SW480 (cell line): ENCODE measurements around the gene NT5C.
"Not testable (repeated sequence)": the region's sequence is repeated elsewhere in the genome, so short reads cannot be mapped to it uniquely, and the experiment has no call there.

ENCODE experiments used
- DNase-seq: peaks from one replicate; pipeline ENCODE4 v3.0.0-alpha.2; 2016; ENCODE audit warnings: low spot score

NT5C gene

GRCh38 chr17:75131278-75132017, at the start of gene NT5C:
NT5C (minus strand) TSS chr17:75131742; CDS start chr17:75131707, 35 bp downstream.
- peak; percentile 83 for DNase-seq

GRCh38 chr17:75181110-75181509, 49.6 kb upstream of the NT5C start:
- no peak for DNase-seq

DNA sequence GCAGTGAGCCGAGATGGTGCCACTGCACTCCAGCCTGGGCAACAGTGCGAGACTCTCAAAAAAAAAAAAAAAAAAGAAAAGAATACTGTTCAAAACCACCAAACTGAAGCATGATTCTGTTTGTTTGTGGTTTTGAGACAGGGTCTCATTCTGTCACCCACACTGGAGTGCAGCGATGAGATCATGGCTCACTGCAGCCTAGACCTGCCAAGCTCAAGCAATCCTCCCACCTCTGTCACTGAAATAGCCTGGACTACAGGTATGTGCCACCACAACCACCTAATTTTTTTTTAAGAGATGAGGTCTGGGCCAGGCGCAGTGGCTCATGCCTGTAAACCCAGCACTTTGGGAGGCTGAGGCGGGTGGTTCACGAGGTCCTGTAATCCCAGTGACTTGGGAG, 46.9 kb upstream of the NT5C start:
- no peak for DNase-seq

- no peak for DNase-seq
Measured at GRCh38 chr17:75176625-75177024, 45.1 kb upstream of the NT5C start.

DNA sequence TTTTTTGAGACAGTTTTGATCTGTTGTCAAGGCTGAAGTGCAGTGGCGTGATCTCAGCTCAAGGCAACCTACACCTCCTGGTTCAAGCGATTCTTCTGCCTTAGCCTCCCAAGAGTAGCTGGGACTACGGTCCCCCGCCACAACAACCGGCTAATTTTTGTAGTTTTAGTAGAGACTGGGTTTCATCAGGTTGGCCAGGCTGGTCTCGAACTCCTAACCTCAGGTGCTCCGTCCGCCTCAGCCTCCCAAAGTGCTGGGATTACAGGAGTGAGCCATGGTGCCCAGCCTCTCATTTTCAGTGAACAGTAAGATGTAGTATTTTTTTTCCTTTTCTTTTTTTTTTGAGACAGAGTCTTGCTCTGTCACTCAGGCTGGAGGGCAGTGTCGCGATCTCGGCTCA, 43.5 kb upstream of the NT5C start:
- no peak for DNase-seq

DNA sequence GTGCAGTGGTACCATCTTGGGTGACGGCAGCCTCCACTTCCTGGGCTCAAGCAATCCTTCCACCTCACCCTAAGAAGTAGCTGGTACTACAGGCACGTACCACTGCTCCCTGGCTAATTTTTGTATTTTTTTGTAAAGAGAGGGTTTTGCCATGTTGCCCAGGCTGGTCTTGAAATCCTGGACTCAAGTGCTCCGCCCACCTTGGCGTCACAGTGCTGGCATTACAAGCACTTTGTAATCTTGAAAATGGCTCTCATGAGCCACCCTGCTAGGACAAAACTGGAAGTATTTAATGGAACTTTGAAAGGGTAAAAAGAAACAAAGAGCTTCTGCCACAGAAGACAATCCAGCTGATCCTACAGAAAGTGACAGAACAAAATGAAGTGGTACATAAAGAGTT, 42.0 kb upstream of the NT5C start:
- no peak for DNase-seq

GRCh38 chr17:75168998-75169397, 37.5 kb upstream of the NT5C start:
- no peak for DNase-seq

DNA sequence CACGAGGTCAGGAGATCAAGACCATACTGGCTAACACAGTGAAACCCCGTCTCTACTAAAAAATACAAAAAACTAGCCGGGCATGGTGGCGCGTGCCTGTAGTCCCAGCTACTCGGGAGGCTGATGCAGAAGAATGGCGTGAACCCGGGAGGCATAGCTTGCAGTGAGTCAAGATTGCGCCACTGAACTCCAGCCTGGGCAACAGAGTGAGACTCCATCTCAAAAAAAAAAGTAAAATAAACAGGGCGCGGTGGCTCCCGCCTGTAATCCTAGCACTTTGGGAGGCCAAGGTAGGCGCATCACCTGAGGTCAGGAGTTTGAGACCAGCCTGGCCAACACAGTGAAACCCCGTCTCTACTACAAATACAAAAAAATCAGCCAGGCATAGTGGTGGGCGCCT, 33.1 kb upstream of the NT5C start:
- not testable (repeated sequence) for DNase-seq

- DNase-seq: no peak
Measured at GRCh38 chr17:75163074-75163473, 31.5 kb upstream of the NT5C start.

DNA sequence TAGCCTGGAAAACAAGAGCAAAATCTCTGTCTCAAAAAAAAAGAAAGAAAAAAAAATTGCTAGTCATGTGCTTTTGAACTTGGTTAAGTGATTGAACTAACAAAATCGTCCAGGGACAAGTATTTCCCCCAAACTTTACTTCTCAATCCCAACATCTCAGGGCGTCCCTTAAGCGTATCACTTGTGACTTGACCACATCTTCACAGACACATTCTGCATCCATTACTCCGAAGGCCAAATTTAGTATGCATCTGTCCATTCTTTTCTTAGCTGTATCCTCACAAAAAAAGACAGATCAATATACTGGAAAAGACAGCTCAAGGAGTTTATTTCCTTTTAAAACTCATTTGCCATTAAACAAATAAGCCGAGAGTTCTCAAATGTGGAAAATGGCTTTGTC, 28.7 kb upstream of the NT5C start:
- DNase-seq: no peak

DNA sequence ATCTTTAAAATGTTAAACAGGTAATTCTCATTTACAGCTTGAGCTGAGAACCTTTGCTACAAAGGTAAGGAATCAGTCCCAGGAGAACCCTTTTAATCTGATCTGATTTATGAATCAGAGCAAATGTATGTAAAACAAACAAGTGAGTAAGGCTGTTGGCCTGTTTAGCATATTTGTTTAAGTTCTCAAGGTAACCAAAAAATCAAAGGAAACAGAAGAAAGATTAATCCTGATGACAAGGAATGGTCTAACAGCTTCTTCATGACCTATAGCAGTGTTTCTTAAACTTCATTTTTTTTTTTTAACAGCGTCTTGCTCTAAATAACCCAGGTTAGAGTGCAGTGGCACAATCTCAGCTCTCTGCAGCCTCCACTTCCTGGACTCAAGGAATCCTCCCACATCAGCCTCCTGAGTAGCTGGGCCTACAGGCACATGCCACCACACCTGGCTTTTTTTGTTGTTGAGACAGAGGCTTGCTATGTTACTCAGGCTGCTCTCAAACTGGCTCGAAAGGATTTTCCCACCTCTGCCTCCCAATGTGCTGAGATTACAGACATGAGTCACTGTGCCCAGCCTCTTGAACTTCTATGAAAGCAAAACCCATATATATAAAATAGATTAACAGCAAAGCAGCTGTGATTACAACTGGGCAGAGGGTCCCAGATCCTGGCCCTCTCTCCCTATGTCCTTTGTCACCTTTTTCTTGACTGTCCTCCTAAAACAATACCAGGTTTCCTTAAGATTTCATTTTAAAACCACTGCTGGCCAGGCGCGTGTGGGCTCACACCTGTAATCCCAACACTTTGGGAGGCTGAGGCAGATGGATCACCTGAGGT, 27.9 kb upstream of the NT5C start:
- DNase-seq: no peak

GRCh38 chr17:75158480-75158879, 26.9 kb upstream of the NT5C start:
- DNase-seq: not testable (repeated sequence)

GRCh38 chr17:75155191-75155601, 23.7 kb upstream of the NT5C start:
- DNase-seq: peak; percentile 16

- peak; percentile 98 for DNase-seq
Measured at GRCh38 chr17:75154195-75155106, 22.9 kb upstream of the NT5C start, which contains the start of gene JPT1. JPT1 (minus strand) TSS chr17:75154512; CDS start chr17:75154397, 115 bp downstream.

GRCh38 chr17:75153780-75154194, 22.2 kb upstream of the NT5C start:
- peak; percentile 17 for DNase-seq

DNA sequence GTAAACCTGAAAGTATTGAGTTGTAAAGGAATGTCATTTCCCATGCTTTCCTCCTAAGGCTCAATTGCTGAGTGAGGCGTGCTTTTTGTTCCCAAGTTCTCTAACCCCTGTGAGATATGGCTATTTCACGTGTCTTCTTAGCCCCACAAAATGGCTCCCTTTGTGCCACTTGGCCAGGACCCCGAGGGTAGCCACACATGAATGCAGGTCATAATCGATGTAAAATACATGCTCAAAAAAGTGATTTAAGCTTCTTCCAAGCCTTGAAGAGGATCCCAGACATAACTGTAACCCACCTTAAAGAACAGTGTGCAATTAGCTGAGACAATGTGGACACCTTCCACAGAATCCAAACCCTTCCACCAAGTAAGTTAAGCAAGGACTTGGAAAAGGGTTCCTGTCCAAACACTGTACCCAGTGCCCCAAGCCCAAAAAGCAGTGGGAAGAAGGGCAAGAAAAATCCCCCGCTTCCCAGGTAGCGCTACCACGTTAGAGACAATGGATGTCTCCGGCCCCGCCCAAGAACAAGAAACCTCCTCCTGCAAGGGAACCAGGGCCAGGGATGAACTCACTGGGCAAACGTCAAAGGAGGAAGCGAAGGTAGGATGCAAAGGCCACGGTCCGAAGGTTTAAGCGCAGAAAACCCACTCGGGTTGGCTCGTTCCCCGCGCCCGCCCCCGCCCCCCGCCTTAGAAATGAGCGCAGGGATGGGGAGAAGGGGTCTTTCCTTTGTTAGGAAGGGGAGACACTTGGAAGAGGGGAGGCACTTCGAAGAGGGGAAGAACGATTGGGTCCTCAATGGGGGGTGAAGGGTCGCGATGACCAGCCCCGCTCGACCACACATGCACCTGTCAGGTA, 21.6 kb upstream of the NT5C start:
- DNase-seq: peak; percentile 69

- DNase-seq: no peak
Measured at GRCh38 chr17:75152523-75152921, 21.0 kb upstream of the NT5C start.

DNA sequence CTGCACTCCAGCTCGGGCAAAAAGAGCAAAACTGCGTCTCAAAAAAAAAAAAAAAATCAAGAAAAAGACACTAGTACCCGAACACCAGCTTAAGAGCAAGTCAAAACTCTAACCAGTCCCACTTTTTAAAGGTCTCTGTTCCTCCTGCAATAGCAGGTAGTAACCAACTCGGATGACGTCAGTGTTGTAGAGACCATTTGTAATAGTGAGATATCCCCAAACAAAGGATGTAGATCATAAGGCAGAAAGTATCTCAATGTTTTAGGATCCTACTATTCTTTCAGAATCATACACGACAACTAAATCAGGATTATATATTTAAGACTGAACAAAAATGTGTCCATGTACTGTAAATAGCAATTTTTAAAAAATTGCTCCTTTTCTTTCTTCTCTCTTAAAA, 20.4 kb upstream of the NT5C start:
- peak; percentile 28 for DNase-seq

GRCh38 chr17:75147878-75148546, 16.5 kb upstream of the NT5C start:
- no peak for DNase-seq

DNA sequence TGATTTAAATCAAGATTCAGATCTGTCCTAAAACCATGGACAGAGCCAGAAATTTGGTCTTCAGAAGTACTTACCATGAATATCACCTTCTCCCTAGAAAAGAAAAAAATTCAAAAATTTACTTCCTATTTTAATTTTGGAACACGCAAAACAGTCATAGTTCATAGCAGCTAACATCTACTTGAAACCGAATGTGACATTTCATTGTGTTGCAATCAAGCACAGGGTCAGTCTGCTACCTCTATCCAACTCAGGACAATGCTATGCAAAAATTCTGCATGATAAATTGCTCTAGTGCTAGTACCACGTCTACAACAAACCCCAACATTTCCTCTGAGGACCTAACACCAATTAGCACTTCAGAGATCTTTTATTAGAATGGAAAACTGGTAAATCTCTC, 15.1 kb upstream of the NT5C start:
- no peak for DNase-seq
